Measurements from ENCODE around the gene MT1G. TPM values are rescaled to one million over a fixed set of nuclear protein-coding genes. Genes with fewer than 3 reads are reported as not detected.
"Not testable (repeated sequence)": the region's sequence is repeated elsewhere in the genome, so short reads cannot be mapped to it uniquely, and the experiment has no call there.

MT1G gene
- total RNA-seq, 3 donors from 2014 or later (not counting 1 experiment from before 2014, with no cell fraction given), result 0.80 to 1.5 TPM; not detected in 1

- Mint-ChIP-seq H3K27ac (peak within 1 kb of the TSS in 1 of 2 donors; percentile 38), H3K4me1 (peaks cover 7 to 13% of the 10 kb centered on the region in 2 donors), H3K36me3 (no peaks in the 10 kb centered on the region), H3K27me3 (ENCODE audit: low read depth in 2 of 2) (peaks cover 36 to 52% of the 10 kb centered on the region in 2 donors), H3K9me3 (no peaks in the 10 kb centered on the region), H3K4me3 (peak within 1 kb of the TSS; percentile 84)
- DNase-seq (peak in 1 of 2 donors; percentile 80), ATAC-seq (peak; percentile 61 to 88 (median 75))
- intact Hi-C loops (cut with micrococcal nuclease), result no loop called here
- Histone ChIP-seq H3K4me1 (ENCODE audit: control insufficient read depth, insufficient read depth, low read length) (peaks cover 17% of the 10 kb centered on the region), H3K27me3 (ENCODE audit: control insufficient read depth, insufficient read depth, low read length) (peaks cover 14% of the 10 kb centered on the region), H3K36me3 (ENCODE audit: control insufficient read depth, insufficient read depth, low read length) (no peaks in the 10 kb centered on the region), H3K27ac (ENCODE audit: low read length) (no peak within 1 kb of the TSS), H3K4me3 (ENCODE audit: low read length) (peak within 1 kb of the TSS; percentile 45), H3K9me3 (ENCODE audit: control insufficient read depth, insufficient read depth, low read length) (no peaks in the 10 kb centered on the region)
- WGBS (ENCODE audit: insufficient coverage), result 3% methylated on average over 62 of the region's 62 CpGs
- no peak for TF ChIP-seq CTCF (IDR thresholded peaks at IDR 0.05)
Measured at GRCh38 chr16:56625140-56625942, 42.5 kb downstream of the MT1G start, which contains the start of gene MT1E. MT1E (plus strand) TSS chr16:56625781; CDS start chr16:56625852, 71 bp downstream.

GRCh38 chr16:56623637-56624036 lies 44.2 kb downstream of the MT1G start:
- DNase-seq (no peak), ATAC-seq (no peak)
- Histone ChIP-seq H3K27me3 (ENCODE audit: control insufficient read depth, insufficient read depth, low read length) (peaks cover 15% of the 10 kb centered on the region), H3K36me3 (ENCODE audit: control insufficient read depth, insufficient read depth, low read length) (no peaks in the 10 kb centered on the region), H3K4me3 (ENCODE audit: low read length) (no peak overlapping the region), H3K9me3 (ENCODE audit: control insufficient read depth, insufficient read depth, low read length) (no peaks in the 10 kb centered on the region), H3K4me1 (ENCODE audit: control insufficient read depth, insufficient read depth, low read length) (peaks cover 17% of the 10 kb centered on the region), H3K27ac (ENCODE audit: low read length) (no peak overlapping the region)
- intact Hi-C loops (cut with micrococcal nuclease), result no loop called here
- no peak for TF ChIP-seq CTCF (IDR thresholded peaks at IDR 0.05)
- Mint-ChIP-seq H3K9me3 (no peaks in the 10 kb centered on the region), H3K36me3 (no peaks in the 10 kb centered on the region), H3K4me3 (no peak overlapping the region), H3K4me1 (peaks cover 7 to 13% of the 10 kb centered on the region in 2 donors), H3K27ac (no peak overlapping the region), H3K27me3 (ENCODE audit: low read depth in 2 of 2) (peaks cover 38 to 54% of the 10 kb centered on the region in 2 donors)
- 100% methylated on average over 2 of the region's 2 CpGs for WGBS (ENCODE audit: insufficient coverage)

- H3K4me3 Mint-ChIP-seq; DNase-seq; H3K36me3 ChIP-seq (ENCODE audit: control insufficient read depth, insufficient read depth, low read length); H3K9me3 Mint-ChIP-seq; H3K27ac ChIP-seq (ENCODE audit: low read length); H3K36me3 Mint-ChIP-seq; ATAC-seq; intact Hi-C loops (cut with micrococcal nuclease); H3K4me3 ChIP-seq (ENCODE audit: low read length); H3K9me3 ChIP-seq (ENCODE audit: control insufficient read depth, insufficient read depth, low read length); H3K27ac Mint-ChIP-seq: not testable (repeated sequence)
- Histone ChIP-seq H3K27me3 (ENCODE audit: control insufficient read depth, insufficient read depth, low read length) (peaks cover 18% of the 10 kb centered on the region), H3K4me1 (ENCODE audit: control insufficient read depth, insufficient read depth, low read length) (peaks cover 17% of the 10 kb centered on the region)
- WGBS (ENCODE audit: insufficient coverage), result 96% methylated on average over 5 of the region's 5 CpGs
- H3K27me3 Mint-ChIP-seq (ENCODE audit: low read depth in 2 of 2), result peaks cover 40 to 52% of the 10 kb centered on the region in 2 donors
- H3K4me1 Mint-ChIP-seq, result peaks cover 7 to 13% of the 10 kb centered on the region in 2 donors
Measured at GRCh38 chr16:56623184-56623583, 44.7 kb downstream of the MT1G start.

- intact Hi-C loops (cut with micrococcal nuclease); H3K27ac ChIP-seq (ENCODE audit: low read length); H3K27ac Mint-ChIP-seq; H3K4me3 ChIP-seq (ENCODE audit: low read length); H3K9me3 Mint-ChIP-seq; DNase-seq; H3K36me3 Mint-ChIP-seq; H3K4me3 Mint-ChIP-seq; ATAC-seq; H3K9me3 ChIP-seq (ENCODE audit: control insufficient read depth, insufficient read depth, low read length); H3K36me3 ChIP-seq (ENCODE audit: control insufficient read depth, insufficient read depth, low read length): not testable (repeated sequence)
- Histone ChIP-seq H3K27me3 (ENCODE audit: control insufficient read depth, insufficient read depth, low read length) (peaks cover 21% of the 10 kb centered on the region), H3K4me1 (ENCODE audit: control insufficient read depth, insufficient read depth, low read length) (peaks cover 25% of the 10 kb centered on the region)
- Mint-ChIP-seq H3K27me3 (ENCODE audit: low read depth in 2 of 2) (peaks cover 42 to 60% of the 10 kb centered on the region in 2 donors), H3K4me1 (peaks cover 7 to 22% of the 10 kb centered on the region in 2 donors)
- 83% methylated on average over 4 of the region's 4 CpGs for WGBS (ENCODE audit: insufficient coverage)
Measured at GRCh38 chr16:56621665-56622445, 46.0 kb downstream of the MT1G start.
